K562 (cell line): Measurements from ENCODE around the gene FRMD4A. TPM values are rescaled to one million over a fixed set of nuclear protein-coding genes. Genes with fewer than 3 reads are reported as not detected.

Source experiments
- ATAC-seq: fragments of 200-7000 bp; cut with Tn5 transposase; 3 replicates; pipeline ENCODE4 v1.9.1; 2020; ENCODE audit warnings: moderate library complexity
- BruUV-seq: library from RNA; stranded (reverse); fragments of 400-500 nt; replicated peaks from 2 replicates; lab custom pipeline; 2021; lab: Mats Ljungman, UMichigan
- CTCF ChIA-PET: fragments of 300-600 bp; formaldehyde crosslinking; extraction: SDS; loops from one replicate; lab custom pipeline; 2021; ENCODE audit warnings: low intra/inter-chr PET ratio; lab: Yijun Ruan, JAX
- POLR2A ChIA-PET: fragments of 300-600, 350-650 bp; sonication (Branson Sonifier 250); formaldehyde crosslinking; extraction: SDS; loops from one replicate; lab custom pipeline; 2021; ENCODE audit warnings: antibody characterized with exemption, inconsistent platforms; lab: Yijun Ruan, JAX
- DNase-seq, 4 experiments: peaks; one replicate each; pipeline versions ENCODE4 v3.0.0 to v3.0.0-alpha.2; 2011 to 2018; ENCODE audit warnings: low spot score in 3 of 4, mixed read lengths in 3 of 4; ENCODE audit errors: extremely low read depth in 1 of 4
- FAIRE-seq: peaks from 2 replicates; lab custom pipeline; 2011; peaks lifted over from hg19 to GRCh38; lab: Jason Lieb, UNC
- H2AFZ ChIP-seq: 2 replicates; pipeline ENCODE4 v1.6.0; 2011; ENCODE audit warnings: low read depth, low read length, control low read depth, inconsistent platforms
- H3K27ac ChIP-seq: fragments of 200-600 bp; 3 replicates; pipeline ENCODE4 v1.8.0; 2011; ENCODE audit warnings: low read depth, mild to moderate bottlenecking, control low read depth, inconsistent platforms, low read length, moderate library complexity, mixed read lengths; ENCODE audit errors: extremely low read depth
- H3K27me3 ChIP-seq, 2 experiments: fragments of 300-600 bp in 1 of 2; 2 replicates in 1 of 2; 3 replicates in 1 of 2; pipeline versions ENCODE4 v1.6.0 to v1.8.0; 2011; ENCODE audit warnings: inconsistent platforms in 2 of 2, low read length in 2 of 2, mild to moderate bottlenecking in 1 of 2, mixed read lengths in 1 of 2, moderate library complexity in 1 of 2; ENCODE audit not compliant: control insufficient read depth in 2 of 2, insufficient read depth in 2 of 2
- H3K36me3 ChIP-seq: fragments of 300-600 bp; 3 replicates; pipeline ENCODE4 v1.8.0; 2011; ENCODE audit warnings: mild to moderate bottlenecking, low read length, inconsistent platforms; ENCODE audit not compliant: control insufficient read depth, insufficient read depth
- H3K4me1 ChIP-seq, 2 experiments: fragments of 200-600 bp in 1 of 2; replicated peaks in 1 of 2; 2 replicates in 1 of 2; 3 replicates in 1 of 2; pipeline versions ENCODE4 v1.5.1 to v1.8.0; 2011; ENCODE audit warnings: inconsistent platforms in 2 of 2, low read length in 2 of 2, mild to moderate bottlenecking in 1 of 2, mixed read lengths in 1 of 2, moderate library complexity in 1 of 2; ENCODE audit not compliant: control insufficient read depth in 2 of 2, insufficient read depth in 2 of 2
- H3K4me2 ChIP-seq: 2 replicates; pipeline ENCODE4 v1.6.1; 2011; ENCODE audit warnings: low read length, control low read depth, inconsistent platforms, mixed read lengths; ENCODE audit not compliant: insufficient read depth
- H3K4me3 ChIP-seq: fragments of 200-600 bp; sonication (generic), shearing (Covaris generic); 2 replicates; pipeline ENCODE4 v1.5.1; 2016; ENCODE audit warnings: control low read depth, inconsistent platforms
- H3K79me2 ChIP-seq: fragments of 200-600 bp; 3 replicates; pipeline ENCODE4 v1.8.0; 2011; ENCODE audit warnings: low read length, inconsistent platforms; ENCODE audit not compliant: control insufficient read depth, insufficient read depth
- H3K9ac ChIP-seq, 2 experiments: 2 replicates each; pipeline versions ENCODE4 v1.6.0 to v1.6.1; 2011; ENCODE audit warnings: low read depth in 2 of 2, low read length in 2 of 2, control low read depth in 1 of 2, inconsistent platforms in 1 of 2, mild to moderate bottlenecking in 1 of 2, mixed read lengths in 1 of 2; ENCODE audit not compliant: insufficient read depth in 1 of 2
- H3K9me1 ChIP-seq: one replicate; pipeline ENCODE4 v1.6.0; 2011; ENCODE audit warnings: inconsistent platforms, mild to moderate bottlenecking, low read length, moderate library complexity; ENCODE audit not compliant: control insufficient read depth, insufficient read depth
- H3K9me3 ChIP-seq: replicated peaks from 2 replicates; pipeline ENCODE4 v1.5.1; 2011; ENCODE audit warnings: low read depth, low read length, inconsistent platforms; ENCODE audit not compliant: control insufficient read depth, insufficient read depth
- H4K20me1 ChIP-seq: replicated peaks from 2 replicates; pipeline ENCODE4 v1.6.1; 2011; ENCODE audit warnings: low read length, inconsistent platforms, mixed read lengths; ENCODE audit not compliant: control insufficient read depth, insufficient read depth
- CHD1 ChIP-seq: fragments of 200-600 bp; sonication (generic); IDR thresholded peaks from one replicate; pipeline ENCODE4 v1.6.1; 2012; ENCODE audit warnings: mild to moderate bottlenecking, moderate library complexity, low read length, inconsistent platforms
- CREM ChIP-seq: IDR thresholded peaks from 2 replicates; pipeline ENCODE4 v1.6.1; 2014; ENCODE audit warnings: antibody characterized with exemption, low read depth
- CTCF ChIP-seq, 3 experiments: IDR thresholded peaks in 2 of 3; conservative IDR thresholded peaks in 1 of 3; 2 replicates each; pipeline ENCODE4 v1.5.1; 2011 to 2012; ENCODE audit warnings: low read length in 3 of 3, mild to moderate bottlenecking in 3 of 3, control low read depth in 2 of 3, improper control_type of control experiment in 1 of 3, inconsistent platforms in 1 of 3, low read depth in 1 of 3, mixed read lengths in 1 of 3, moderate library complexity in 1 of 3; ENCODE audit not compliant: insufficient read depth in 2 of 3
- CTCFL ChIP-seq: IDR thresholded peaks from 2 replicates; pipeline ENCODE4 v1.6.1; 2011; ENCODE audit warnings: borderline replicate concordance, low read depth, mild to moderate bottlenecking, moderate library complexity, low read length; ENCODE audit not compliant: insufficient read depth, poor library complexity, severe bottlenecking
- POLR2AphosphoS5 ChIP-seq: IDR thresholded peaks from 2 replicates; pipeline ENCODE4 v1.6.1; 2011; ENCODE audit warnings: mild to moderate bottlenecking, low read depth, low read length, moderate library complexity; ENCODE audit not compliant: control insufficient read depth, insufficient read depth
- SREBF2 ChIP-seq: sonication (generic); formaldehyde crosslinking; IDR thresholded peaks from 2 replicates; pipeline ENCODE4 v1.4.0; 2020; ENCODE audit warnings: mild to moderate bottlenecking, missing genetic modification reagents
- TSC22D4 ChIP-seq: fragments of 450-650 bp; IDR thresholded peaks from 2 replicates; pipeline ENCODE4 v1.6.1; 2016; ENCODE audit warnings: missing genetic modification characterization, missing biosample characterization, control low read depth
- WGBS: fragments of 100-300 bp; shearing (Covaris generic); methylation state at CpG from one replicate; pipeline ENCODE4 v1.1.6; 2016; ENCODE audit warnings: low coverage, mixed read lengths; ENCODE audit not compliant: insufficient coverage; ENCODE audit errors: missing lambda C conversion rate; 5-methylcytosine and 5-hydroxymethylcytosine counted together
- in situ Hi-C: fragments of 300-500 bp; cut with MboI; formaldehyde crosslinking; loops from 4 replicates; pipeline ENCODE4 v1.15.0; 2018; ENCODE audit warnings: inconsistent platforms, mixed read lengths
- intact Hi-C: fragments of 100-400 bp; cut with micrococcal nuclease; formaldehyde crosslinking; loops from 2 replicates; pipeline ENCODE4 v1.14.2; 2022
- polyA plus RNA-seq, 8 experiments: library from polyadenylated mRNA; depleted of rRNA in 4 of 8; stranded (reverse) in 5 of 8; unstranded in 3 of 8; fragments of >200 nt; fragmentation: Nextera tagmentation in 2 of 8; fragmentation: Illumina TruSeq in 1 of 8; extraction: Ambion mirVana in 2 of 8; extraction: Trizol in 1 of 8; gene quantifications; 2 replicates each; pipeline versions ENCODE4 v1.2.1 to v1.2.3, GENCODE V29; 2011 to 2014; ENCODE audit warnings: inconsistent platforms in 1 of 8, missing spikeins in 1 of 8
- total RNA-seq, 7 experiments: library from RNA; depleted of rRNA in 6 of 7; stranded (reverse); fragments of >200 nt in 6 of 7; fragmentation: Illumina TruSeq in 2 of 7; extraction: Trizol in 2 of 7; gene quantifications; 2 replicates each; pipeline versions ENCODE4 v1.2.1 to v1.2.3, GENCODE V29; 2011 to 2021; ENCODE audit warnings: low replicate concordance in 1 of 7

Gene FRMD4A
- total and polyA plus RNA-seq, 9 of the 15 experiments (the other 6 are each of a cell fraction or from before 2014, with no cell fraction given) = 0.80 to 5.2 (median 3.0) TPM

- Histone ChIP-seq H3K36me3 (no peaks in the 10 kb centered on the region), H3K9ac (no peak overlapping the region), H4K20me1 (no peaks in the 10 kb centered on the region), H3K27me3 (peaks cover 11 to 27% of the 10 kb centered on the region in 2 experiments; a peak in 4 of 5 replicates), H3K4me3 (no peak overlapping the region)
- peak; percentile 48; the same call in 2 of the 3 replicates for ATAC-seq
- BruUV-seq = no TSS peak
- POLR2A ChIA-PET = no interaction called here
- DNase-seq = peak in 1 of 4 experiments; percentile 8
- CTCF ChIA-PET = no interaction called here
- TF ChIP-seq CTCFL (peak; percentile 61), POLR2AphosphoS5 (no peak), SREBF2 (CRISPR knock-in tag) (no peak), CHD1 (no peak), CREM (no peak), CTCF (IDR thresholded peaks at IDR 0.05 in 2 of 3, conservative IDR thresholded peaks at IDR 0.05 in 1 of 3; ENCODE audit: insufficient read depth in 2 of 3, low read depth in 1 of 3, low read length in 3 of 3) (peak; percentile 22 to 34 (median 24); a peak in 2 of 6 replicates), TSC22D4 (tag) (no peak)
- TF ChIP-seq, all 486 proteins: peak for 2
- 0% methylated on average over 3 of the region's 3 CpGs for WGBS
- no peaks in the 10 kb centered on the region for H3K9me1 ChIP-seq
- no peaks in the 10 kb centered on the region for H3K9me3 ChIP-seq
- H3K79me2 ChIP-seq = no peaks in the 10 kb centered on the region
- FAIRE-seq = peak; percentile 6
- no peak overlapping the region for H2AFZ ChIP-seq
- no peak overlapping the region for H3K4me2 ChIP-seq
- in situ Hi-C loops = no loop called here
- intact Hi-C loops = no loop called here
- H3K4me1 ChIP-seq = no peaks in the 10 kb centered on the region
- H3K27ac ChIP-seq = no peak overlapping the region
Observed at GRCh38 chr10:14244147-14244546, 86.6 kb downstream of the FRMD4A start.
